GM12874 (cell line): Measurements from ENCODE around the gene IQCK.

Experiments
- TF ChIP-seq, protein P1 (sequence below): IDR thresholded peaks from 2 replicates; pipeline ENCODE4 v1.5.1; 2011; ENCODE audit warnings: low read depth, mild to moderate bottlenecking, control low read depth, low read length, moderate library complexity; ENCODE audit not compliant: insufficient read depth

IQCK gene

DNA sequence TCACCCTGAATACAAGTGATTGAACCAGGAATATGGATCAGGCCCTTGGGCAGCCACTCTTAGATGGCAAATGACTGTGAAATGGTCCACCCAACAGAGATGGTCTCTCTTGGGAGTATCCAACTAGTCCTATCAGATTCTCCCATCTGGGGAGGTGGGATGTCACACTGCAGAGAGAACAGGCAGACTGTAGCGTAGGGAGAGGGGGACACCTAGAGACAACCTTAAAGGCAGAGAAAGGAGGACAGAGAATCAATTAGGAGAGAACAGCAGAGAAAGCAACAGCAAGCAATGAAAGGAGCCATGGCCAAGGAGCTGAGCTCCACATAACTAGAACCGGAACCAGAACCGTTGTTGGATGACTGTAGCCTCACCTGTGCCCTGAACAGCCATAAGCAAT lies 37.2 kb downstream of the IQCK start:
- TF ChIP-seq, protein P1, sequence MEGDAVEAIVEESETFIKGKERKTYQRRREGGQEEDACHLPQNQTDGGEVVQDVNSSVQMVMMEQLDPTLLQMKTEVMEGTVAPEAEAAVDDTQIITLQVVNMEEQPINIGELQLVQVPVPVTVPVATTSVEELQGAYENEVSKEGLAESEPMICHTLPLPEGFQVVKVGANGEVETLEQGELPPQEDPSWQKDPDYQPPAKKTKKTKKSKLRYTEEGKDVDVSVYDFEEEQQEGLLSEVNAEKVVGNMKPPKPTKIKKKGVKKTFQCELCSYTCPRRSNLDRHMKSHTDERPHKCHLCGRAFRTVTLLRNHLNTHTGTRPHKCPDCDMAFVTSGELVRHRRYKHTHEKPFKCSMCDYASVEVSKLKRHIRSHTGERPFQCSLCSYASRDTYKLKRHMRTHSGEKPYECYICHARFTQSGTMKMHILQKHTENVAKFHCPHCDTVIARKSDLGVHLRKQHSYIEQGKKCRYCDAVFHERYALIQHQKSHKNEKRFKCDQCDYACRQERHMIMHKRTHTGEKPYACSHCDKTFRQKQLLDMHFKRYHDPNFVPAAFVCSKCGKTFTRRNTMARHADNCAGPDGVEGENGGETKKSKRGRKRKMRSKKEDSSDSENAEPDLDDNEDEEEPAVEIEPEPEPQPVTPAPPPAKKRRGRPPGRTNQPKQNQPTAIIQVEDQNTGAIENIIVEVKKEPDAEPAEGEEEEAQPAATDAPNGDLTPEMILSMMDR, result no peak

DNA sequence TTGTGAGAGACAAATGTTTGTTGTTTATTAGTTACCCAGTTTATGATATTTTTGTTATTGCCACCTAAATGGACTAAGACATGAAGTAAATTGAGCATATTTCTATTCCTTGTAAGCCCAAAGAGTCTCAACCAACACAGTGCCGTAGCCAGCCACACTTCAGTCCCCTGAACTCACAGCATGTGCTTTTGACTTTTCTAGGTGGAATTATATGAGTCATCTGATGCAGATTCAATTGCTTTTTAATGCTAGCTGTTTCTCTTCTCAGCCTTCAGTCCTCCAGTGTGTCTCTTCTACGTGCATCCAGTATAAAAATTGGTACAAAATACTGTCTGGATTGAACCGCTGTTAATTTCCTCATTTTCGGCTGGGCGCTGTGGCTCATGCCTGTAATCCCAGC lies 39.0 kb downstream of the IQCK start:
- TF ChIP-seq, protein P1, result no peak

DNA sequence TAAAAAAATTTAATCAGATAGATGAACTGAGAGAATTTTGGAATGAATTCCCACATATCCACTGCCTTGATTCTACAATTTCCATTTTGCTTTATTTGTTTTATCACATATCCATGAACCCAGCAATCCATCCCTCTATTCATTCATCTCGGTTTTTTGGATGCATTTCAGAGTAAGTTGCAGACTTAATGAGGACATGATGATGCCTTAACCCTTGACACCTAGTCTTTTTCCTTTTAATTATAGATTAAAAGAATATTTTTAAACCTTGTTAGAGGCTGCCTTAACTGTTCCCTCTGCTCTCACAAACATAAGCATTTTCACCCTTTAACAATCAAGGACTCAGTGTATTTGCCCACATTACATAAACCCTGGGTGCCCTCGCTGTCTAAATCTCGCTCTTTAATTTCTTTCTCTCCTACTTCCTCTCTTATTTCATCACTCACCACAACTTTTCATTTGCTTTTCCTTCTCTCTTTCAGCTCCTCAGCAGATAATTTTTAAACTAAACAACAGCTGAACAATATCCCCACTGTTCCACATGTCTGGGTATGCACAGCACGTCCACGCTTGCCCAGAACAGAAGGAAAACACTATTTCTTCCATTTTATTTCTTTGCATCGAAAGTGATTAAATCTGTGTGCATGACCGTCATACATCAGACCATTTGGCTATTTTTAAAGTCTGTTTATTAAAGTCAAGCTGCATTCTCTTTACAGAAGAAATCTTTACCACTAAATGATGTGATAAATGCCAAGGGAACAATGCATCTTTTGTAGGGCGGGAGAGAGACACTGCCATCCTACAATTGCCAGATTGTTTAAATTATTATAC lies 39.9 kb downstream of the IQCK start:
- TF ChIP-seq, protein P1, result no peak

DNA sequence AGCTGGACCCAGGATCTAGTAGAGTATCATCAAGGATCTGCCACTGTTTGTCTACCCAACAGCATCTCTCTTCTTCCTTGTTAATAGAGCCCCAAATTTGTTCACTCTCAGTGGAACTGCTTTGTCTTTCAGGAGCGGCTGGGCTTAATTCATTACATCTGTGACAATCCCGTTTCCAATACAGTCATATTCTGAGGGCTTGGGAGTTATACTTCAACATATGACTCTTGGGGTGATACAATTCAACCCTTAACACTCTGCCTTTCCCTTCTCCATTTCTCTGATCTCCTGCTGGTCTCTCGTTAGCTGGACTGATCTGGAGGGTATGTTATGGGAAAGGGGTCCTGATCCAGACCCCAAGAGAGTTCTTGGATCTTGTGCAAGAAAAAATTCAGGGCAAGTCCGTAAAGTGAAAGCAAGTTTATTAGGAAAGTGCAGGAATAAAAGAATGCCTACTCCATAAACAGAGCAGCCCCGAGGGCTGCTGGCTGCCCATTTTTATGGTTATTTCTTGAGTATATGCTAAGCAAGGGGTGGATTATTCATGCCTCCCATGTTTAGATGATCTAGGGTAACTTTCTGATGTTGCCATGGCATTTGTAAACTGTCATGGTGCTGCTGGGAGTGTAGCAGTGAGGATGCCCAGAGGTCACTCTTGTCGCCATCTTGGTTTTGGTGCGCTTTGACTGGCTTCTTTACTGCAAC lies 42.4 kb downstream of the IQCK start:
- TF ChIP-seq, protein P1, result no peak

DNA sequence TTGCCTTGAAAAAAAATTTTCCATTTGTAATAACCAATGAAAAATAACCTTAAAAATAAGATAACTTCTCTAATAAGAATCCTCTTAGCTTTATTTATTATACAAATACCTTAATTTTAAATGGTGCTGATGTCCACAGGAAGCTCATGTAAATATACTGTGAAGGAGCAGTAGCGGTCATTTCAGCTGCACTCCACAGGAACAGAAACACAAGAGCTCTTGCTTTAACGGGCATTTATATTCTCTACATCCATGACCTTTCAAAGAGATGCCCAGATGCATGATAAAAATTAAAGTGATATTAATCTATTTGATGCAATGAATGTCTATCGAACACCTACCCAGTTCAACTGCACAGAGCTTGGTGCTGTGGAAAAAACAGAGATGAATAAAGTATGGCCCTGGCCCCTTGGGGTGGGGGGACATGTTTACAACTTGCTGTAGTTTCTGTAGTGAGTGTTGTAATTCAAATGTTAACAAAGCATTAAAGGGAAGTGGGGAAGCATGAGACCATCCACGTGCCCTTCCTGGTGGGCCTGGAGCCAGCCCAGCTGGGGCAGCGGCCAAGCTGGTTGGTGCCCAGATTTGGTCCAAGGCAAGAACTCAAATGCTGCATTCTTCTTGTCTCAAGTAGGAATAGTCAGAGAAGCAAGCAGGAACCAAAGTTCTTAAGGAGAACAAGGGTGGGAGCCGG lies 47.9 kb downstream of the IQCK start:
- TF ChIP-seq, protein P1, result no peak

DNA sequence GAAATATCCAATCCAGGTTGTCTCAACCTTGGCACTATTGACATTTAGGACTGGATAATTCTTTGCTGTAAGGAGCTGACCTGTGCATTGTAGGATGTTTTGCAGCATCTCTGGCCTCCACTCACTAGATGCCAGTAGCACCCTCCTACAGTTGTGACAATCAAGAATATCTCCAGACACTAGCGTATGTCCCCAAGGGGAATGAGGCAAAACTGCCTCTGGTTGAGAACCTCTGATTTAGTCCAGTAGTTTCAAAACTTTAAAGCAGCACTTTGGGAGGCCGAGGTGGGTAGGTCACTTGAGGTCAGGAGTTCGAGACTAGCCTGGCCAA lies 48.4 kb downstream of the IQCK start:
- TF ChIP-seq, protein P1, result no peak

DNA sequence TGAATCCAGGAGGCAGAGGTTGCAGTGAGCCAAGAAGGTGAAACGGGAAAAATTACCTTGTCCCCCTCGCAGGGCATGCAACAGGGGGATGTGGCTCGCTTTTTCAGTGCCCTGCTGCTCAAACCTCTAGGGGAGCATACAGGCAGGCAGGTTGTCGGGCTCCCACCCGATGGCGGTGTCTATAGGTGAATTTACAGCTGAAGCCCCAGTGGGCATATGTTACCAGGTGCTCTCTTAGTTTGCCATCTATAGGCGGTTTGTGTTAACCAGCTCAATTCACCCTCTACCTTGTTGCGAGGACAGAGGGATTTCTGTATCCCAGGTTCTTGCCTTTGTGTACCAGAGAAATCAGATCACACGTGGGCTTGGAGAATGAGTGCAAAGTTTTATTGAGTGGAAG lies 48.9 kb downstream of the IQCK start:
- TF ChIP-seq, protein P1, result no peak
